Smooth muscle cell (in vitro differentiated cells): ENCODE measurements around the gene EP400. TPM values are rescaled to one million over a fixed set of nuclear protein-coding genes. Genes with fewer than 3 reads are reported as not detected.
A peak's percentile ranks its signal among the peaks of the same experiment; 100 is the strongest.

ENCODE experiments used
- DNase-seq: peaks from one replicate; lab custom pipeline; 2025; ENCODE audit not compliant: unreplicated experiment; lab: John Stamatoyannopoulos, UW
- H2AFZ ChIP-seq: fragments of 200-600 bp; sonication (generic); 2 replicates; pipeline ENCODE4 v1.6.0; 2016; ENCODE audit warnings: antibody characterized with exemption, low read depth, mild to moderate bottlenecking
- H3F3A ChIP-seq: fragments of 200-600 bp; sonication (generic); 2 replicates; pipeline ENCODE4 v1.6.0; 2017; ENCODE audit warnings: antibody characterized with exemption, low read depth
- H3K27ac ChIP-seq: fragments of 200-600 bp; sonication (generic); 2 replicates; pipeline ENCODE4 v1.5.1; 2016; ENCODE audit warnings: low read depth, mild to moderate bottlenecking
- H3K27me3 ChIP-seq: fragments of 200-600 bp; sonication (generic); 2 replicates; pipeline ENCODE4 v1.6.1; 2016; ENCODE audit warnings: low read depth, mild to moderate bottlenecking
- H3K36me3 ChIP-seq: fragments of 200-600 bp; sonication (generic); 2 replicates; pipeline ENCODE4 v1.5.1; 2016; ENCODE audit warnings: low read depth
- H3K4me1 ChIP-seq: fragments of 200-600 bp; sonication (generic); 2 replicates; pipeline ENCODE4 v1.5.1; 2016; ENCODE audit warnings: low read depth
- H3K4me2 ChIP-seq: fragments of 200-600 bp; sonication (generic); 2 replicates; pipeline ENCODE4 v1.6.0; 2016; ENCODE audit warnings: mild to moderate bottlenecking
- H3K4me3 ChIP-seq: fragments of 200-600 bp; sonication (generic); 2 replicates; pipeline ENCODE4 v1.5.1; 2016; ENCODE audit warnings: mild to moderate bottlenecking
- H3K79me2 ChIP-seq: fragments of 200-600 bp; sonication (generic); 2 replicates; pipeline ENCODE4 v1.6.0; 2016; ENCODE audit warnings: low read depth, mild to moderate bottlenecking
- H3K9ac ChIP-seq: fragments of 200-600 bp; sonication (generic); 2 replicates; pipeline ENCODE4 v1.6.0; 2016; ENCODE audit warnings: low read depth
- H3K9me3 ChIP-seq: fragments of 200-600 bp; sonication (generic); replicated peaks from 2 replicates; pipeline ENCODE4 v1.5.1; 2016; ENCODE audit warnings: low read depth
- H4K20me1 ChIP-seq: fragments of 200-600 bp; sonication (generic); 2 replicates; pipeline ENCODE4 v1.6.0; 2016; ENCODE audit warnings: low read depth
- WGBS: methylation state at CpG from one replicate; pipeline ENCODE4 v1.1.7; 2016; ENCODE audit warnings: low lambda C conversion rate; 5-methylcytosine and 5-hydroxymethylcytosine counted together
- polyA plus RNA-seq: library from polyadenylated mRNA; unstranded; fragments of >200 nt; fragmentation: Nextera tagmentation; extraction: Ambion mirVana; gene quantifications from 2 replicates; pipeline ENCODE4 v1.2.1, GENCODE V29; 2016
- total RNA-seq: library from RNA; depleted of rRNA; stranded (reverse); fragments of >200 nt; gene quantifications from 2 replicates; pipeline ENCODE4 v1.2.3, GENCODE V29; 2014
- TF ChIP-seq, protein P1 (sequence below): fragments of 200-600 bp; sonication (generic); IDR thresholded peaks from 2 replicates; pipeline ENCODE4 v1.5.1; 2017; ENCODE audit warnings: borderline replicate concordance, mild to moderate bottlenecking, antibody characterized with exemption; ENCODE audit not compliant: insufficient read depth, poor library complexity, severe bottlenecking

The EP400 gene
- total and polyA plus RNA-seq, 2 experiments from 2014 or later, result 6.6 to 13.6 TPM

DNA sequence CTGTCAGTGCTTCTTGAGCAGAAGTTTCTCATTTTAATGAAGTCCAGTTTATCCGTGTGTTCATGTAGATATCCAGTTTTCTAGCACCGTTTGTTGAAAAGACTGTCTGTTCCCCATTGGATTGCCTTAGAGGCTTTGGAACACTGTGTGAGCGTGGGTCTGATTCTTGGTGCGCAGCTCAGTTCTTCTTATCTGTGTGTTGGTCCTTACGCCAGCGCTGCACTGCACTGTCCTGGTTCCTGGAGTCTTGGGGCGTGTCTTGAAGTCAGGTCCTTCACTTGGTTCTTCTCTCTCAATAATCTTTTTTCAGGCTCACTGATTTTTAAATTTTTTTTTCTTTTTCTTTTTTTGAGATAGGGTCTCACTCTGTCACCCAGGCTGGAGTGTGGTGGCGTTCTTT, 25.5 kb downstream of the EP400 start:
- H3K36me3 ChIP-seq, result no peaks in the 10 kb centered on the region
- H2AFZ ChIP-seq, result no peak overlapping the region
- DNase-seq, result no peak
- no peak overlapping the region for H3K9ac ChIP-seq
- H3F3A ChIP-seq, result no peaks in the 10 kb centered on the region
- no peak overlapping the region for H3K27ac ChIP-seq
- no peaks in the 10 kb centered on the region for H3K27me3 ChIP-seq
- TF ChIP-seq, protein P1, sequence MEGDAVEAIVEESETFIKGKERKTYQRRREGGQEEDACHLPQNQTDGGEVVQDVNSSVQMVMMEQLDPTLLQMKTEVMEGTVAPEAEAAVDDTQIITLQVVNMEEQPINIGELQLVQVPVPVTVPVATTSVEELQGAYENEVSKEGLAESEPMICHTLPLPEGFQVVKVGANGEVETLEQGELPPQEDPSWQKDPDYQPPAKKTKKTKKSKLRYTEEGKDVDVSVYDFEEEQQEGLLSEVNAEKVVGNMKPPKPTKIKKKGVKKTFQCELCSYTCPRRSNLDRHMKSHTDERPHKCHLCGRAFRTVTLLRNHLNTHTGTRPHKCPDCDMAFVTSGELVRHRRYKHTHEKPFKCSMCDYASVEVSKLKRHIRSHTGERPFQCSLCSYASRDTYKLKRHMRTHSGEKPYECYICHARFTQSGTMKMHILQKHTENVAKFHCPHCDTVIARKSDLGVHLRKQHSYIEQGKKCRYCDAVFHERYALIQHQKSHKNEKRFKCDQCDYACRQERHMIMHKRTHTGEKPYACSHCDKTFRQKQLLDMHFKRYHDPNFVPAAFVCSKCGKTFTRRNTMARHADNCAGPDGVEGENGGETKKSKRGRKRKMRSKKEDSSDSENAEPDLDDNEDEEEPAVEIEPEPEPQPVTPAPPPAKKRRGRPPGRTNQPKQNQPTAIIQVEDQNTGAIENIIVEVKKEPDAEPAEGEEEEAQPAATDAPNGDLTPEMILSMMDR, result no peak
- peaks cover 84% of the 10 kb centered on the region for H3K79me2 ChIP-seq
- WGBS, result 94% methylated on average over 8 of the region's 8 CpGs
- H3K9me3 ChIP-seq, result no peaks in the 10 kb centered on the region
- H3K4me2 ChIP-seq, result no peak overlapping the region
- H4K20me1 ChIP-seq, result peaks cover 99% of the 10 kb centered on the region
- H3K4me3 ChIP-seq, result no peak overlapping the region
- no peaks in the 10 kb centered on the region for H3K4me1 ChIP-seq

GRCh38 chr12:131979606-131980005, 29.9 kb downstream of the EP400 start:
- no peak for DNase-seq
- Histone ChIP-seq H4K20me1 (peaks cover 67% of the 10 kb centered on the region), H3K27ac (no peak overlapping the region), H3K9ac (no peak overlapping the region), H3K4me3 (no peak overlapping the region), H3K36me3 (no peaks in the 10 kb centered on the region), H3K9me3 (no peaks in the 10 kb centered on the region), H2AFZ (no peak overlapping the region), H3K4me2 (no peak overlapping the region), H3K27me3 (no peaks in the 10 kb centered on the region), H3K4me1 (no peaks in the 10 kb centered on the region), H3K79me2 (peaks cover 40% of the 10 kb centered on the region), H3F3A (no peaks in the 10 kb centered on the region)
- WGBS, result 98% methylated on average over 12 of the region's 12 CpGs
- TF ChIP-seq, protein P1, result no peak

DNA sequence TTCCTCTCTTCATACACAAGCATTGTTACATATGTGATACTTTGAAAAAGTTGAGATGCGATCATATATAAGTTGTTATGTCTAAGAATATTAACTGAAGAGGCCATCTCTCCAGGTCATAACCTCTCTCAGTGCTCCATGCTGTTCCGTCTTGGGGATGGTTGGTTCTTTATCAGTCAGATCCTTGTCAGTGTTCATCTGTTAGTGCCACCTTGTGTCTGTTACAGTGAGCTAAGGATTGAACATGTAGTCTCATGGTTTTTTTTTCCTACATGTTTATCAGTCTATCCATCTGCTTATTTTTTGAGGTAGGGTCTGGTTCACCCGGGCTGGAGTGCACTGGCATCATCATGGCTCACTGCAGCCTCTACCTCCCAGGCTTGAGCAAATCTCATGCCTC, 30.5 kb downstream of the EP400 start:
- 87% methylated on average over 3 of the region's 3 CpGs for WGBS
- peaks cover 60% of the 10 kb centered on the region for H4K20me1 ChIP-seq
- H3K4me2 ChIP-seq, result no peak overlapping the region

DNA sequence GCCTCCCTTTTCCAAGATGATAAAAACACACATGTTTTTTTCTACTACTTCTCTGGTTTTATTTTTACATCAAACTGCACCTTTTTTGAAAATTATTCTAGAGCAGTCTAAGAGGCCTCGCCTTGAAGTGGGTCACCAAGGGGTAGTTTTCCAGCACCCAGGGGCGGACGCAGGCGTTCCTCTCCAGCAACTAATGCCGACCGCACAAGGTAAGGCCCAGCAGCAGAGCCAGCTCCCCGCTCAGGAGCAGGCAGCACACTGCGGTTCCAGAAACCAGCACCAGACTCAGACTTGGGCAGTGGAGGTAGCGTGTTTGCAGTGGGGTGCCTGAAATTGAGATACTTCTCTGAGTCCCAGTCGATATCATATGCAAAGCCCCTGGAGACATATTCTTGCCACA, 31.6 kb downstream of the EP400 start:
- Histone ChIP-seq H3K4me2 (no peak overlapping the region), H3K27ac (no peak overlapping the region), H3K9ac (no peak overlapping the region), H3K36me3 (no peaks in the 10 kb centered on the region), H2AFZ (no peak overlapping the region), H3K79me2 (peaks cover 23% of the 10 kb centered on the region), H3K9me3 (no peaks in the 10 kb centered on the region), H3K4me3 (no peak overlapping the region), H3K4me1 (no peaks in the 10 kb centered on the region), H3K27me3 (no peaks in the 10 kb centered on the region), H3F3A (no peaks in the 10 kb centered on the region), H4K20me1 (peaks cover 49% of the 10 kb centered on the region)
- WGBS, result 97% methylated on average over 10 of the region's 10 CpGs
- no peak for DNase-seq
- TF ChIP-seq, protein P1, result no peak

More for the DNA sequence above, 30.5 kb downstream of the EP400 start:
- Histone ChIP-seq H3K9ac (no peak overlapping the region), H3K79me2 (peaks cover 34% of the 10 kb centered on the region), H3F3A (no peaks in the 10 kb centered on the region), H3K27me3 (no peaks in the 10 kb centered on the region), H3K4me3 (no peak overlapping the region), H3K36me3 (no peaks in the 10 kb centered on the region), H2AFZ (no peak overlapping the region), H3K27ac (no peak overlapping the region), H3K9me3 (no peaks in the 10 kb centered on the region), H3K4me1 (no peaks in the 10 kb centered on the region)
- DNase-seq, result no peak
- TF ChIP-seq, protein P1, result peak; percentile 6
